ENCODE results near the gene EXD1. TPM values are rescaled to one million over a fixed set of nuclear protein-coding genes. Genes with fewer than 3 reads are reported as not detected.
A peak's percentile ranks its signal among the peaks of the same experiment; 100 is the strongest.
"Not testable (repeated sequence)": the region's sequence is repeated elsewhere in the genome, so short reads cannot be mapped to it uniquely, and the experiment has no call there.

The EXD1 gene, protein sequence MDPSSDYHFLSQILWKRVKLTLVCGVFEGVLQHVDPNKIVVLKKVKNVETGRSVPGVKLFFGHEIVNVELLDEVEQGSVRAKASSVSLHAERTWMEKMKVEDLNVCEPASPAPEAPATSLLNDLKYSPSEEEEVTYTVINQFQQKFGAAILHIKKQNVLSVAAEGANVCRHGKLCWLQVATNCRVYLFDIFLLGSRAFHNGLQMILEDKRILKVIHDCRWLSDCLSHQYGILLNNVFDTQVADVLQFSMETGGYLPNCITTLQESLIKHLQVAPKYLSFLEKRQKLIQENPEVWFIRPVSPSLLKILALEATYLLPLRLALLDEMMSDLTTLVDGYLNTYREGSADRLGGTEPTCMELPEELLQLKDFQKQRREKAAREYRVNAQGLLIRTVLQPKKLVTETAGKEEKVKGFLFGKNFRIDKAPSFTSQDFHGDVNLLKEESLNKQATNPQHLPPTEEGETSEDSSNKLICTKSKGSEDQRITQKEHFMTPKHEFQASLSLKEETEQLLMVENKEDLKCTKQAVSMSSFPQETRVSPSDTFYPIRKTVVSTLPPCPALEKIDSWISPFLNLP
- not detected for total RNA-seq

DNA sequence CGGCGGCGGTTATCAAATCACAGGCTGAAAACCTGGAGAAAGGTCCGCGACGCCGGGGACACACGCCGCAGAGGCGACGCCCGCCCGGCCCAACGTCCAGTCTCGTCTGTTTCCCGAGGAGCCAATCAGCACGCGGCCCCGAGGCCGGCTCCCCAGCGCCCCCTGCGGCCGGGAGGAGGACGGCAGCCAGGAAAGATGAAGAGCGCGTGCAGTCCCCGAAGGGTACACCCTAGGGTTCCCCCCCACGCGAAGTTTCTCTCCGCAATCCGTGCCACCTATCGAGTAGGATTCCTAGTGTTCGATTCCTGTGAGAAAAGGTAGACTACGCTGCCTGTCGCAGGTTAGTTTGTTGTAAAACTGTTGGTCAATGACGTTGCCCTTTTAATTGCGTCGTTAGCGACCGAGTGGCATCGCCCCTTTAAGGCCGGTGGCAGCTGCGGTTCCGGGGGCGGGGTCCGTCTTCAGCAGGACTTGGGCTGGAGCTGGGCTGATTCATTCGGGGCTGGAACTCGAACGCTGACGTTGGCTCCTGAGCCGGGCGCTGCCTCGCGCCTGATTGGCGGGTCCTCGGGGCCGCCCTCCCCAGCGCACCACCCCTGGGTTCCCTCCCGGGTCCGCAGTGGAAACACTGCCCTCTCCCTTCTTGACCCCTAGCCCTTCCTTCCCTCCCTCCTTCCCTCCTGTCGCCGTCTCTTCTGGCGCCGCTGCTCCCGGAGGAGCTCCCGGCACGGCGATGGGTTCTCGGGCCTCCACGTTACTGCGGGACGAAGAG is at the start of gene EXD1, which contains the start of gene CHP1:
Gene EXD1, minus strand, starts transcription at position 108 of the 772 bp plus-strand sequence. CDS start 4,182 bp downstream, outside the sequence.
Gene CHP1, plus strand, starts transcription at position 619 of the 772 bp plus-strand sequence. Its CDS starts 115 bp downstream, at position 734.
- Mint-ChIP-seq H3K27ac (peak within 1 kb of the TSS; percentile 76), H3K27me3 (ENCODE audit: low read depth) (no peaks in the 10 kb centered on the region), H3K4me1 (ENCODE audit: low read depth) (peaks cover 31% of the 10 kb centered on the region), H3K36me3 (ENCODE audit: insufficient read depth in 2 of 2) (peaks cover 2% of the 10 kb centered on the region in 2 donors), H3K9me3 (peaks cover 0 to 2% of the 10 kb centered on the region in 2 donors), H3K4me3 (peak within 1 kb of the TSS; percentile 83 to 92)
- ATAC-seq (replicated peaks in 1 of 2) (peak; percentile 99), DNase-seq (peak; percentile 98 to 99)

DNA sequence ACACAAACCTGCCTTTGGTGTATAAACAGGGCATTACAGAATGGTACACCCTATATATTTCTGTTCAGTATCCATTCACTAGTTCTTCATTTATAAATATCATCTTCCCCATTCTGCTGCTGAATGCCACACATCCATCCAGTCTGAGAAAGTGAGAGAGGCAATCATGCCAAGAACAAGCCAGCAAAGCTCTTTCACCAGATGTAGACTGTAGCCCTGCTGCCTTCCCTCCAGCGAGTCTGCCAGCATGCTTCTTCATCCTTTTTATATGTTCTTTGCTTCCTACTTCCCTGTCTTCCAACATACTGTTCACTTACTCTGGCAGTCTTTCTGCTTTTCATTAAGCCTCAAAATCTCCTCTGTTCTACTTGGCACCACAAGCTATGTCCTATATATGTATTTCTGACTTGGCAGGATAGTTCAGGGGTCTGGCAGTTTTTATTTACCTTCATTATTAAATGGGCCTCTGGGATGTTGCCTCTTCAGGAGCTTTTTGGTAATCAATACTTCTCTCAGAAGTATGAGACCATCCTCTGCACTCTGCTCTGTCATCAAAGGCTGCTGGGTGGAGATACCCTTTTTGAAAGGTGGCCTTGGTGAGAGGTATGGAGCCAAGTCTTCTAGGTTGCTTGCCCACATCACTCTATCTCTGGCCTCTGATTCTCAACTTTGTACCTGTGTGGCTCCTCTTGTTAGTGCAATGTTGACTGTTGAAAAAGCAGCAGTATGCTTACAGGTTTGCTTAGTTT is 49.2 kb upstream of the EXD1 start:
- DNase-seq (no peak), ATAC-seq (replicated peaks in 1 of 2) (no peak)
- H3K27me3 Mint-ChIP-seq (ENCODE audit: low read depth), result no peaks in the 10 kb centered on the region
- H3K27ac Mint-ChIP-seq, result no peak overlapping the region
- peaks cover 20% of the 10 kb centered on the region for H3K4me1 Mint-ChIP-seq (ENCODE audit: low read depth)
- H3K9me3 Mint-ChIP-seq, result no peaks in the 10 kb centered on the region
- peaks cover 7 to 12% of the 10 kb centered on the region in 2 donors for H3K36me3 Mint-ChIP-seq (ENCODE audit: insufficient read depth in 2 of 2)
- H3K4me3 Mint-ChIP-seq, result no peak overlapping the region

GRCh38 chr15:41278319-41278718 is 47.8 kb upstream of the EXD1 start:
- H3K27me3 Mint-ChIP-seq (ENCODE audit: low read depth), result no peaks in the 10 kb centered on the region
- H3K4me1 Mint-ChIP-seq (ENCODE audit: low read depth), result peaks cover 17% of the 10 kb centered on the region
- DNase-seq, result no peak
- peaks cover 0 to 7% of the 10 kb centered on the region in 2 donors for H3K36me3 Mint-ChIP-seq (ENCODE audit: insufficient read depth in 2 of 2)
- ATAC-seq (replicated peaks in 1 of 2), result no peak
- no peak overlapping the region for H3K4me3 Mint-ChIP-seq
- no peaks in the 10 kb centered on the region for H3K9me3 Mint-ChIP-seq
- H3K27ac Mint-ChIP-seq, result no peak overlapping the region

- H3K27me3 Mint-ChIP-seq (ENCODE audit: low read depth), result no peaks in the 10 kb centered on the region
- peaks cover 5% of the 10 kb centered on the region for H3K4me1 Mint-ChIP-seq (ENCODE audit: low read depth)
- peaks cover 0 to 7% of the 10 kb centered on the region in 2 donors for H3K36me3 Mint-ChIP-seq (ENCODE audit: insufficient read depth in 2 of 2)
- ATAC-seq (replicated peaks in 1 of 2), result peak in 1 of 2 donors; percentile 25
- DNase-seq, result no peak
- H3K4me3 Mint-ChIP-seq, result no peak overlapping the region
- H3K27ac Mint-ChIP-seq, result no peak overlapping the region
- H3K9me3 Mint-ChIP-seq, result no peaks in the 10 kb centered on the region
Measured at GRCh38 chr15:41276831-41277230, 46.3 kb upstream of the EXD1 start.

DNA sequence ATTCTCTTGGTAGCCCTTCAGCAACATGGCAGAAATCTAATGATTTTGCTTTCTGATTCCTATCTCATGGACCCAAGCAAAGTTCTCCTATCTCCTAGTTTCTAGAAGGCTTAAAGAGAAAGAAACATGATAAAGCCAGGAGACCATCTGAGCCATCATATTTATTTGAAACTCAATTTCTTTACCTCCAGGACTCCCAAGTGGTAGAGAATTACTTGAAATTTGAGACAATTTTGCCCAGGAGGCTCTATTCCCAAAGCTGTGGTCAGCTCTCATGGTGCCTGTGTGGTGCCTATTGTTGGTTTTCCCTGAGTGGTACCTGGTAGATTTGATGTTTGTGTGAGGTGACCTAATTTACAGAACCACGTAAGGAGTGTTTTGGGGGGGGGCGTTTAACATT is 39.3 kb upstream of the EXD1 start:
- Mint-ChIP-seq H3K4me1 (ENCODE audit: low read depth) (no peaks in the 10 kb centered on the region), H3K4me3 (no peak overlapping the region), H3K9me3 (no peaks in the 10 kb centered on the region), H3K27me3 (ENCODE audit: low read depth) (no peaks in the 10 kb centered on the region), H3K27ac (no peak overlapping the region), H3K36me3 (ENCODE audit: insufficient read depth in 2 of 2) (peaks cover 2% of the 10 kb centered on the region in 2 donors)
- ATAC-seq (replicated peaks in 1 of 2) (no peak), DNase-seq (no peak)

DNA sequence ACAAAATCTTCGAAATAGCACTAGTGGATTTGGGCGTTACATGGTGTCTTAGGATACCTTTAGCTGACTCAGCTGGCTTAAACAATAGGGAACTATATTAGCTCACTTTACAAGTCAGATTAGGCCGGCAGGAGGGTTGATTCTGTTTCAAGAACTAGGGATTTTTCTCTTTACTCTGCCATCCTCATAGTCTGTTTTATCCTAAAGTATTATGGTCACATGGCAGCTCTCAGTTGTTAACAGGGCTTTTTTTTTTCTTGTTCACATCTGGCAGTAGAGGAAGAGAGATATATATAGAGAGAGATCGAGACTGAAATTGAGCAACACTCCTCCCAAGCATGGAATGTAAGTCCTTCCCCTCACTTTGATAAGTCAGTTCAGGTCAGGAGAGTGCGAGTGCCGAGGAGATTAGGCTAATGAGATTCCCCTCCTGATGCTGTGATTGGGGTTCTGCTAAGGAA is 33.4 kb upstream of the EXD1 start:
- ATAC-seq (replicated peaks in 1 of 2), result no peak
- no peaks in the 10 kb centered on the region for H3K27me3 Mint-ChIP-seq (ENCODE audit: low read depth)
- DNase-seq, result no peak
- no peaks in the 10 kb centered on the region for H3K4me1 Mint-ChIP-seq (ENCODE audit: low read depth)
- peaks cover 0 to 2% of the 10 kb centered on the region in 2 donors for H3K36me3 Mint-ChIP-seq (ENCODE audit: insufficient read depth in 2 of 2)
- H3K4me3 Mint-ChIP-seq, result no peak overlapping the region
- no peak overlapping the region for H3K27ac Mint-ChIP-seq
- no peaks in the 10 kb centered on the region for H3K9me3 Mint-ChIP-seq

GRCh38 chr15:41262571-41262970 is 32.0 kb upstream of the EXD1 start:
- H3K36me3 Mint-ChIP-seq (ENCODE audit: insufficient read depth in 2 of 2), result peaks cover 0 to 2% of the 10 kb centered on the region in 2 donors
- no peaks in the 10 kb centered on the region for H3K27me3 Mint-ChIP-seq (ENCODE audit: low read depth)
- H3K4me1 Mint-ChIP-seq (ENCODE audit: low read depth), result no peaks in the 10 kb centered on the region
- H3K4me3 Mint-ChIP-seq, result no peak overlapping the region
- ATAC-seq (replicated peaks in 1 of 2) (no peak), DNase-seq (no peak)
- H3K27ac Mint-ChIP-seq, result no peak overlapping the region
- no peaks in the 10 kb centered on the region for H3K9me3 Mint-ChIP-seq

DNA sequence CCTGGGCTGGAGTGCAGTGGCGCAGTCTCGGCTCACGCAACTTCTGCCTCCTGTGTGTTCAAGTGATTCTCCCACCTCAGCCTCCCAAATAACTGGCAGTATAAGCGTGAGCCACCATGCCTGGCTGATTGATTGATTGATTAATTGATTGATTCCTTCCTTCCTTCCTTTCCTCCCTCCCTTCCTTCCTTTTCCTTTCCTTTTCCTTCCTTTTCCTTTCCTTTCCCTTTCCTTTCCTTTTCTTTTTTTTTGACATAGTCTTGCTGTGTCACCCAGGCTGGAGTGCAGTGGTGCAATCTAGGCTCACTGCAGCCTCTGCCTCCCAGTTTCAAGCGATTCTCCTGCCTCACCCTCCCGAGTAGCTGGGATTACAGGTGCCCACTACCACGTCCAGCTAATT is 30.4 kb upstream of the EXD1 start:
- not testable (repeated sequence) for H3K4me1 Mint-ChIP-seq (ENCODE audit: low read depth); H3K36me3 Mint-ChIP-seq (ENCODE audit: insufficient read depth in 2 of 2); ATAC-seq (replicated peaks in 1 of 2)

DNA sequence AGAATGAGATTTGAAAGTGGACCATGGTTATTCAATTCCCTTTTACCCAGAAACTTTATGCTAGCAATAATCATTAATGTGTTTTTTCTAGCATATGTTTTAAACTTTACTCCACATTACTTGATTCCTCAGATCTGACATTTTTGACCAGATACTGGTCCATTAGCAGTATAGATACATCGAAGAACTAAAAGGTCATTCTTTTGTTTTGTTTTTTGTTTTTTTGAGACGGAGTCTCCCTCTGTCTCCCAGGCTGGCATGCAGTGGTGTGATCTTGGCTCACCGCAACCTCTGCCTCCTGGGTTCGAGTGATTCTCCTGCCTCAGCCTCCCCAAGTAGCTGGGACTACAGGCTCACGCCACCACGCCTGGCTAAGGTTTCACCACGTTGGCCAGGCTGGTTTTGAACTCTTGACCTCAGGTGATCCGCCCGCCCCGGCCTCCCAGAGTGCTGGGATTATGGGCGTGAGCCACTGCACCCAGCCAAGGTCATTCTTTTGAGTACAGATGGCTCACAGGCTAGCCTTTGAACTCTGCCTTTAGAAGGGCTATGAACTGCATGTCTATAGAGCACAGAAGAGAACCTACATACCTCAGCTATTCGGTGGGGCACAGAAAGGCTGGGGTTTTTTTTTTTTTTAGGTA is 29.1 kb upstream of the EXD1 start:
- H3K36me3 Mint-ChIP-seq (ENCODE audit: insufficient read depth in 2 of 2), result no peaks in the 10 kb centered on the region
- H3K4me3 Mint-ChIP-seq, result no peak overlapping the region
- no peak for DNase-seq
- H3K27ac Mint-ChIP-seq, result no peak overlapping the region
- no peaks in the 10 kb centered on the region for H3K9me3 Mint-ChIP-seq
- no peaks in the 10 kb centered on the region for H3K27me3 Mint-ChIP-seq (ENCODE audit: low read depth)
- H3K4me1 Mint-ChIP-seq (ENCODE audit: low read depth), result no peaks in the 10 kb centered on the region
- ATAC-seq (replicated peaks in 1 of 2), result no peak

More for the DNA sequence above, 30.4 kb upstream of the EXD1 start:
- not testable (repeated sequence) for H3K4me3 Mint-ChIP-seq; DNase-seq; H3K27ac Mint-ChIP-seq; H3K27me3 Mint-ChIP-seq (ENCODE audit: low read depth); H3K9me3 Mint-ChIP-seq

- ATAC-seq (replicated peaks in 1 of 2) (no peak), DNase-seq (no peak)
- Mint-ChIP-seq H3K27ac (peak overlapping the region; percentile 25), H3K36me3 (ENCODE audit: insufficient read depth in 2 of 2) (no peaks in the 10 kb centered on the region), H3K9me3 (no peaks in the 10 kb centered on the region), H3K4me1 (ENCODE audit: low read depth) (no peaks in the 10 kb centered on the region), H3K4me3 (no peak overlapping the region), H3K27me3 (ENCODE audit: low read depth) (no peaks in the 10 kb centered on the region)
Measured at GRCh38 chr15:41258750-41259471, 28.4 kb upstream of the EXD1 start.

DNA sequence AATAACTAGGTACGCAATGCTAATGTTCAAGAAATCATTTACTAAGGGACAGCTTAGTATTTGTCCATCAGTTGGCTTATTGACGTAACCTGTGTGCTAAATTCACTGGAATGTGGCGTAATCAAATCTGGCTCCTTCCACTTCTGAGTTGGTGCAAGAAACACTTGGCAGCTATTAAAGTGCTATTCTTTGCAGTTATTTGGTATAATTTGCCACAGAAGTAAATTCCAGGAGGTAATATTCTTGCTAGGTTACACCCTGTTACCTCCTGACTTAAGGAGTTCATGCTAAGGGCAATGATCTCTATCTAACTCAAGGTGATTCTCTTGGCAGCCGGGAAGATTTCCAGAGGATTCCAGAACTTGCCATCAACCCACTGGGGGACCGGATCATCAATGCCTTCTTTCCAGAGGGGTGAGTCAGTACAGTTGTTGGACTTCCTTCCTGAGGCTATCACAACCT is 26.1 kb upstream of the EXD1 start:
- no peak for ATAC-seq (replicated peaks in 1 of 2)
- Mint-ChIP-seq H3K9me3 (no peaks in the 10 kb centered on the region), H3K27ac (no peak overlapping the region), H3K27me3 (ENCODE audit: low read depth) (no peaks in the 10 kb centered on the region), H3K4me1 (ENCODE audit: low read depth) (no peaks in the 10 kb centered on the region), H3K36me3 (ENCODE audit: insufficient read depth in 2 of 2) (no peaks in the 10 kb centered on the region), H3K4me3 (no peak overlapping the region)
- no peak for DNase-seq

- ATAC-seq (replicated peaks in 1 of 2) (no peak), DNase-seq (no peak)
- no peaks in the 10 kb centered on the region for H3K9me3 Mint-ChIP-seq
- H3K4me3 Mint-ChIP-seq, result no peak overlapping the region
- H3K27me3 Mint-ChIP-seq (ENCODE audit: low read depth), result no peaks in the 10 kb centered on the region
- no peaks in the 10 kb centered on the region for H3K4me1 Mint-ChIP-seq (ENCODE audit: low read depth)
- H3K27ac Mint-ChIP-seq, result no peak overlapping the region
- no peaks in the 10 kb centered on the region for H3K36me3 Mint-ChIP-seq (ENCODE audit: insufficient read depth in 2 of 2)
Measured at GRCh38 chr15:41256103-41256502, 25.5 kb upstream of the EXD1 start.

Data from activated T-cell treated with anti-CD3 and anti-CD28 coated beads, Interleukin-2, amount 50 U/mL, for 72 hours (primary cell).